Forelimb muscle (tissue), 1 donor: ENCODE measurements around the gene EFNA5. TPM values are rescaled to one million over a fixed set of nuclear protein-coding genes. Genes with fewer than 3 reads are reported as not detected.

Experiments used
- DNase-seq: peaks from one replicate; pipeline ENCODE4 v3.0.0-alpha.2; 2013; ENCODE audit warnings: low read depth
- polyA plus RNA-seq: library from polyadenylated mRNA; unstranded; fragments of 120-200 nt; gene quantifications from one replicate; pipeline ENCODE4 v1.2.1, GENCODE V29; 2013; ENCODE audit not compliant: insufficient read length

The EFNA5 gene
- polyA plus RNA-seq, 1 donor: 3.0 TPM

GRCh38 chr5:107639990-107640389 lies 30.7 kb downstream of the EFNA5 start:
- DNase-seq: no peak

DNA sequence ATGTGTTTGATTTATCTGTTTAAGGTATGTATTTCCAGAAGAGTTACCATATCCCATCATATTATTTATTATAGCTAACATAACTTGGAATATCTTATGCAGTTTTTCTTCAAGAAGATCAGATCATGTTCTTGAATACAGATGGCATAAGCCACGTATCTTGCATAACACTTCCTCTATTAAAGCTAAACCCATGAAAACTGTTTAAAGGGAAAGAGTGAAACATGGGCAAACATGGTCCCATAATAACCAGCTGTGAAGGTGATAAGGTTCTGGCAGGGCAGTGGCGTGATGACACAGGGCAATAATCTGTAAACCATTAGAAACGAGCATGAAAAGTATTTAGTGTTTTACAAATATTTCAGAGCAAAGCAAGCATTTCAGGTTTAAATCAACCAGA lies 34.2 kb downstream of the EFNA5 start:
- DNase-seq: no peak

DNA sequence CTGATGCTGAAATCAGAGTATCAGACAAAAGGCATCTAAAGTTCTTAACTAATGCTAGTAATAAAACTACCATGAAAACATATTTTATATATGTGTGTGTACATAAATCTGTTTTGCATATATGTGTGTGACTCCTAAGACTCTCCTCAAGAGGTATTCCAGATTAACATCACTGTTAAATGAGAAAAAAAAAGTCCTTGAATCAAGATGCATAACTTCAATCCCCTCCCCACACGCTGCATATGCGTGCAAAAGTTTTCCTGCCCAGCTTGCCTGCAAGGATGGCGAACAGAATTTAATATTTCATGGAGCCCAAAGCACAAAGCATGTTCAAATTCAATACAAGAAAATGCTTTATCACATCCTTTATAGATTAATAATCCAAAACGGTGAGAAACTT lies 34.7 kb downstream of the EFNA5 start:
- DNase-seq: no peak

GRCh38 chr5:107634981-107635848 lies 35.5 kb downstream of the EFNA5 start:
- no peak for DNase-seq

GRCh38 chr5:107633171-107633901 lies 37.4 kb downstream of the EFNA5 start:
- DNase-seq: no peak

GRCh38 chr5:107631805-107632362 lies 38.9 kb downstream of the EFNA5 start:
- no peak for DNase-seq

DNA sequence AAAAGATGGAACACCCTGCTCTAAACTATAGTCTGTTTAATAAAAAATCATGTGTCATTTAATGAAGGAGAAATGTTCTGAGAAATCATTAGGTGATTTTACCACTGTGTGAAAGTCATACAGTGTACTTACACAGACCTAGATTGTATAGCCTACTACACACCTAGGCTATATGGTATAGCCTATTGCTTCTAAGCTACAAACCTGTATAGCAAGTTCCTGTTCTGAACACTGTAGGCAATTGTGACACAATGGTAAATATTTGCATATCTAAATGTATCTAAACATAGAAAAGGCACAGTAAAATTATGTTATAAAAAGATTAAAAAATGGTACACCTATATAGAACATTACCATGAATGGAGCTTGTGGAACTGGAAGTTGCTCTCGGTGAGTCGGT lies 40.6 kb downstream of the EFNA5 start:
- DNase-seq: no peak

GRCh38 chr5:107624235-107624634 lies 46.5 kb downstream of the EFNA5 start:
- DNase-seq: no peak

GRCh38 chr5:107621089-107621488 lies 49.6 kb downstream of the EFNA5 start:
- no peak for DNase-seq

GRCh38 chr5:107619781-107620180 lies 51.0 kb downstream of the EFNA5 start:
- no peak for DNase-seq

DNA sequence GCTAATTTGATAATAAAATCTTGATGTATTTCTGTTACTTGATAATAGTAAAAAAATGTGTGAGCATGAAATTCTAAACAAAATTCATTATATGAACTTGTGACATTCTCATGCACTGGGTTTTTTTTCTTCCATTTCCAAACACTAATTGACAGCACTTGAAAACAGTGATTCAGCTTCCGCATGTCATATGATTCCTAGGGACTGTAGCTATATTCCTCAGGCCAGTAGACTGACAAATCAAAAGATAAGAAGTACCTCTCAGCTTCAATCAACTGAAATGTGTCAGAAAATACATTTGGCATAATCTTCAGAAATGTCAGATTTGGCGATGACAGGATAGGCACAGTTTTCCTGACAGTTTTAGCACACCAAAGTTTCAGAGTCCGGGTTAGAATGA lies 52.5 kb downstream of the EFNA5 start:
- no peak for DNase-seq

- no peak for DNase-seq
These were observed 53.7 kb downstream of the EFNA5 start for GRCh38 chr5:107617052-107617451.

GRCh38 chr5:107616213-107616612 lies 54.5 kb downstream of the EFNA5 start:
- no peak for DNase-seq

- no peak for DNase-seq
These were observed 55.4 kb downstream of the EFNA5 start for GRCh38 chr5:107615299-107615817.

GRCh38 chr5:107612541-107612940 lies 58.2 kb downstream of the EFNA5 start:
- DNase-seq: no peak

- no peak for DNase-seq
These were observed 59.9 kb downstream of the EFNA5 start for GRCh38 chr5:107610798-107611197.

GRCh38 chr5:107607671-107608345 lies 62.9 kb downstream of the EFNA5 start:
- DNase-seq: no peak

DNA sequence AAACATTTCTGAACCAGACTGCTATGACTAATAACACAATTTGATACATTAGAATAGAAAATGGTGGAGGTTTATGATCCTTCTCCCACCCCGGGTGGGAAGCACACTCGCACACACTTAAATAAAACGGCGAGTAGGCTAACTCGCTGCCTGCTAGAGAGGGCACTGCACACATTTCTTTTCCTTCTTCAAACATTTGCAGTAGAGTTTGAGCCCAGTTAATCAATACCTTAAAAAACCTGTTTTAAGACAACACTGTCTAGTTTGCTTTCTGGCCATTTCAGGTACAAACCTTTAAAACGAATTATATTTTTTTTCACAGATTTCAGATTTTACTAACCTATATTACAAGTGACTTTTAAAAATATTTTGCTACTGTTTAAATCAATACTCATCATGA lies 63.5 kb downstream of the EFNA5 start:
- no peak for DNase-seq

- DNase-seq: no peak
These were observed 65.1 kb downstream of the EFNA5 start for GRCh38 chr5:107605596-107606125.

GRCh38 chr5:107604990-107605389 lies 65.7 kb downstream of the EFNA5 start:
- no peak for DNase-seq

DNA sequence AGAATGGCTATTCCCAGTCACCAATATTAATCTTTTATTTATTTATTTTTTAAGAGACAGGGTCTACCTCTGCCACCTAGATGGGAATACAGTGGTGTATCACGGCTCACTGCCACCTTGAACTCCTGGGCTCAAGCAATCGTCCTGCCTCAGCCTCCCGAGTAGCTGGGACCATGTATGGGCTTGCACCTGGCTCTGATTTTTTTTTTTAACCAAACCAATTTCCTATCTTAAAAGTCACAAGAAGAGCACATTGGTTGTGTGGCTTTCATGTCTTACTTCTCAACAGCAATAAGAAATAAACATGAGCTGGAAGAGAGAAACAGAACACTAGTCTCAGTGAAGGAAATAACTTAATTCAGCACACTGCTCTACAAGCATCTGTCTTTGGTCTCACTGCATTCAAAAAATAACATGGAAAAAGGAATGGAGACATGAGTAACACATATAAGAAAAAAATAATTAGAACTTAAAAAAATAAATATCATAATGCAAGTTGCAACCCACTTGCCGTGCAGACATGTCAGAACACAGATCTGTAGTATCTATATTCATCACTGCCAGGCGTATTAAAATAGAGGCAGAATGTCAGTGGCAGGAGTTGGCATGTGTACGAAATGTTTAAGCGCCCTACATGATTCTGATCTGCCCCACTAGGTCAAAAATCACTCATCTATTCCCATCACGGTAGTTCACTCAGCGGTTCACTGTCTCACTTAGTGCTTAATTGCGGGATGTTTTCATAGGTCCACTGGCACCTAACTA lies 66.4 kb downstream of the EFNA5 start:
- no peak for DNase-seq
